Forelimb muscle (tissue), 1 donor: ENCODE results near the gene GOPC. TPM values are rescaled to one million over a fixed set of nuclear protein-coding genes. Genes with fewer than 3 reads are reported as not detected.

Source experiments
- DNase-seq: peaks from one replicate; pipeline ENCODE4 v3.0.0-alpha.2; 2013; ENCODE audit warnings: low read depth
- polyA plus RNA-seq: library from polyadenylated mRNA; unstranded; fragments of 120-200 nt; gene quantifications from one replicate; pipeline ENCODE4 v1.2.1, GENCODE V29; 2013; ENCODE audit not compliant: insufficient read length

The GOPC gene
- polyA plus RNA-seq, 1 donor, result 44.4 TPM

DNA sequence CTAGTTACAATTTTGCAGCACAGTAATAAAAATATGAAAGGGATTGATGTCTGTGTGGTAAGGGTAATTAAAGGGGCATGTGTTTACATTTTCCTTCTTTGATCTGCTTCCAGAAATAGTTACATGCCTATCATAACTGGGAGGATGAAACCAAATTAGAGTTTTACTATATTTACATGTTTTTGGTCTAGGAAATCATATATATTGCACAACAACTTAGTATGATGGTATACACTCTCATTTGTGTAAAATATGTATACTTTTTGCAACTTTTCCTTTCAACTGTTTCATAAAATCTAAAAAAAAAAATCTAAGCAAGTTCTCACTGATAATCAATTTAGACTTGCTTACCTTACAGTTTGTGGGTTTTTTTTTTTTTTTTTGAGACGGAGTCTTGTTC lies 87.7 kb downstream of the GOPC start:
- DNase-seq, result no peak

- DNase-seq, result no peak
Observed at GRCh38 chr6:117513778-117514365, 88.4 kb downstream of the GOPC start.

- no peak for DNase-seq
Observed at GRCh38 chr6:117512987-117513573, 89.2 kb downstream of the GOPC start.

DNA sequence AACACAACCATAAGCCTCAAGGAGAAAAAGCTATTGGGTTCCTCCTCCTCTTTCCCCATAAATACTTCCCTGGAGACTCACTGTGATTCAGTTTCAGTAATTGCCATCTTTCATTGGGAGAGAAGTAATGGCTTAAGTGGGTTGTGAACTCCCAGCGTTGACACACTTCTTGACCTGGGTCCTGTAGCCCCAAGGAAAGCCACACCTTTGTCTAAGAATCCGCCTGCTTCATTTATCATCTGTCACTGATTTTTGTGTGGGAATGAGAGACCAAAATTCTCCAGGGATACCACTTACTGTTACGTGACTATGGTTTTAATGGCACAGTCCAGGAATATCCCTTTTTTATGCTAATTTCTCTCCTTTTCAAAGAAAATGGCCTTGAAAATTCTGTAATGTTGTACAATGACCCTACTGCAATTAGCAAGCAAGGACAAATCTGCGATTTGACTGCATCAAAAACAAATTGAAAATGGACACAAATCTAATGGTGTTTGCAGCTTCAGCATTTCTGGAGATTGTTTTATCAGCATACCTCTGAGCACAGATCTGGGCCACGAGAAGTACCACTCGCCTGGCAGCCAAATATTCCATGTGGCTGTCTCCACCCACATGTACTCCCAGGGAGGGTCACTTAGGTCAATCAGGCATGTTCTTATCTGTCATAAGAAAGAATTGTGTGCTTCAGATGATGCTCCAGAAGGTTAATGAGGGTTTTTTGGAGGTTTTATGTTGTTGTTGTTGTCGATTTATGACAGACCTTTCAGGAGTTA lies 90.1 kb downstream of the GOPC start:
- DNase-seq, result no peak

Other genes with a start within 250 kb of the GOPC start
- 0.19 TPM for gene ROS1, start 176.6 kb downstream of the GOPC start, polyA plus RNA-seq
- gene DCBLD1, start 119.8 kb downstream of the GOPC start, polyA plus RNA-seq, result 7.5 TPM
- gene NUS1, start 73.0 kb upstream of the GOPC start, polyA plus RNA-seq, result 15.3 TPM